GM21360 (cell line): ENCODE results near the gene KIF13A.
A peak's percentile ranks its signal among the peaks of the same experiment; 100 is the strongest.
"Not testable (repeated sequence)": the region's sequence is repeated elsewhere in the genome, so short reads cannot be mapped to it uniquely, and the experiment has no call there.

Source experiments
- ATAC-seq: cut with Tn5 transposase; IDR thresholded peaks from one replicate; pipeline ENCODE4 v1.9.1; 2021; ENCODE audit warnings: mild to moderate bottlenecking, moderate library complexity; ENCODE audit not compliant: unreplicated experiment

The KIF13A gene

DNA sequence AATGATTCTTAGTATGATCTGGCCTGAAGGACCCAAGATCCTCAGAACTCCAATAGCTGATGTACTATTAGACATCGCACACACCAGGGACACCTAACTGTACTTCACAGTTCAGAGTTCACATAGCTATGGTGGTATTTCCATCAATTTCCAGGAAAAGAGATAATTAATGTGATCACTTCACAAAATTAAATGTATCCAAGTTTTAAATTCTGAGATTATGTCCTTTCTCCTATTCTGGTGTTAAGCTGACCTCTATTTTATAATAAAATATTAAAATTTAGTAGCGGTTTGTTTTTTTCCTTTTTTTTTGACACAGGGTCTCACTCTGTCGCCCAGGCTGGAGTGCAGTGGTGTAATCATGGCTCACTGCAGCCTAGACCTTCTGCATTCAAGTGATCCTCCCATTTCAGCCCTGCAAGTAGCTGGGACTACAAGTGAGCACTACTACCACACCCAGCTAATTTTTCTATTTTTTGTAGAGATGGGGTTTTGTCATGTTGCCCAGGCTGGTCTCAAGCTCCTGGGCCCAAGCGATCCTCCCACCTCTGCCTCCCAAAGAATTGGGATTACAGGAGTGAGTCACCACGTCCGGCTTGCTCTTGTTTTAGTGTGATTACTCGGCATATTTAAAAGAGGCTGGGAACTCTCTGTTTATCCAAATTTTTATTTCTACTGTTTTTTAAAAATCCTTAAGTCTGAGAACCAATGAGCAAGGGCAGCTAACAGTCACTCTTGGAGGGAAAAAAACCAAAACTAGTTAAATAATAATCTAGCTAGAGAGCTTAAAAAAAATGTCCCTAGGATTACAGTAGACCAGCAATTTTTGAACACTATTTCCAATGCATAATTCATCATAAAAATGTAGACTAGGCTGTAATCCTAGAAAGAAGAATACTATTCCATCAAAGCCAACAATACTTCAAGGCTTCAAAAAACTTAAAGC is 16.0 kb downstream of the KIF13A start:
- ATAC-seq = no peak

DNA sequence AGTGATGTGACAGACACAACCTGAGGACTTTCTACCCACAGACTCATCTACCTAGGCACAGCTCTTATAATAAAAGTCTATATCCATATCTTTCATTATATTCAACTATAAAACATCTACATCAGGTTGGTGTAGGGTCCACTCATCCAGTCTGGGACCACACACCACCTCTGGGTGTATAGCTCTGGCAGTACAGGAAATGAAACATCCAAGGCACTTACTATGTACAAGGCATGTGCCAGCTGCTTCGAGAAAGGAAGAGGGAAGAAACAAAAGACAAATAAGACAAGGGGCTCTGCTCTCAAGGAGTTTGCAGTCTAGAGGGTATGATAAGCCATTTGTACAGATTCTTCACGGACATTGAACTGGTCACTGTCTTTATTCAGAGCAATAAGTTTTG is 18.6 kb downstream of the KIF13A start:
- no peak for ATAC-seq

DNA sequence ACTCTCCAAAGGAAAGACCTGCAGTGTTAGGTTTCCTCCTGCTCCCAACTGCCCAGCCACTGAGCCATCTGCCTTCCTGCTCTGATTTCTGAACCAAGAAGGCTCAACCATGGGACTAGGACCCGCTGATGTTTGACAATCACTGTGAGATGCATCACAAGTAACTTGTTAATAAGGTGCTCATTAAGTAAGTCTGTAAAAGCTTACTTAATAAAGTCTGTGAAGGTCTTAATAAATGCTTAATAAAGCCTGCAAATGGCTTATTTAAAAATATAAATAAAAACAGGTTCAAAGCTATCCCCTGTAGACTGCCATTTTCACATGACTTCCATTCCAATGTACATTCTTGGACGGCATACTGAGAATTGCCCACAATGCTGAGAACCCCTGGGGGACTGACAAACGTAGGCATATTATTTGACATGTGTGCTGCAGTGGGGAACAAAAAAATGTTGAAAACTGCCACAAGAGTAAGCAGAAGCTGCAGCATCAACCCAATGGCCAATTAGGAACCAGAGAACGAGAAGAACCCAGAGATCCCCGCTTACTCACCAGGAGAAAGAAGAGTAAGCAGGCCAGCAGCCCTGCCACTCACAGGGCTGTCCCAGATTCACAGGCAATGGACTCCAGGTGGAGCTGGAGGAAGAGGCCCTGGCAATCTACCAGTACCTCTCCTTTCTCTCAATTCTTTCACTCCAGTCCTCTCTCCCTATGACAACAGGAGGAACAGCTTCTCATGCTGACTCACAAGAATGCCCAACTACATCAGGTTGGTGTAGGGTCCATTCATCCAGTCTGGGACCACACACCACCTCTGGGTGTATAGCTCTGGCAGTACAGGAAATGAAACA is 19.5 kb downstream of the KIF13A start:
- no peak for ATAC-seq

DNA sequence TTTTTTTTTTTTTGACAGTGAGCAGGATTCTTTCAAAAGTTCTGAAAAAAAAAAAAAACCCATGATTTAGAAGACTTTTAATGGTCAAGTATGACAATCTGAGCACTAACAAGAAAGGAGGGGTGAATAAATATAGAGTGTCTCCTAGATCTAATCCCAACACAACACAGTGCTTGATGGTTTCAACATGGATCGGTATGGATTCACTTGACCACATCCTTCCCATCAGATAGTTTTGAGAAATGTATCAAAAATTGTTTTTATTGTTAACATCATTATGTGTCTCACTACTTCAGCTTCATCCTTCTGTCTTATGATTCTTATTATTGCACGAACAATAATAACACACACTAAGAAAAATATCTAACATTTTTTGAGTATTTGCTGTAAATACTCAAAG is 21.0 kb downstream of the KIF13A start:
- ATAC-seq = no peak

DNA sequence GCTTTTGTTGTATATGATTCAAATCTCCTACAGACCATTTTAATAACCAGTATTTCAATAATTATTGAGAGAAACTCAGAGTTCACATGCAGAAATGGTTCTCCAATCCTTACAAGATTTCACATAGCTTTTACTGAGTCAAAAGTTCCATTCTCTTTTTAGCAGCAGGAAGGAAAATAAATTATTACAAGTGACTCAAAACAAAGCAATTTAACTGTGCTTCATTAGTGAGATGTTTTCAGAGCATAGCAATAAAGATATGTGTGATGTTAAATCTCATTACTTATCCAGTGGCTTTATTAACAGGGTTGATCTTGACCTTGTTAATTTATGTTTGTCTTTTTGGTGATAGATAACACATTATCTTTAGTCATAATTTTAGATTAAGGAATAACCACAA is 22.0 kb downstream of the KIF13A start:
- ATAC-seq = no peak

DNA sequence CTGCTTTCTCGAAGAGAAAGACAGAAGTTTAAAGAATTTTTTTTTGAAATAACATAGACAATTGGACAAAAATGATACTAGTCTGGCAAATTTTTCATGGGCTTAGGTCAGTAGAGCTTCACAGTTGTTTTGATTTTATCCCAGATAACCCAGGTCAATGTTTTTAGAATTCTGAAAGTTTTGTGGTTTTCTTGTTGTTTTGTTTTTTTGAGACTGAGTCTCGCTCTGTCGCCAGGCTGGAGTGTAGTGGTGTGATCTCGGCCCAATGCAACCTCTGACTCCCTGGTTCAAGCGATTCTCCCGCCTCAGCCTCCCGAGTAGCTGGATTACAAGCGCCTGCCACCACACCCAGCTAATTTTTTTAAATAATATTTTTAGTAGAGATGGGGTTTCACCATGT is 22.8 kb downstream of the KIF13A start:
- ATAC-seq = no peak

DNA sequence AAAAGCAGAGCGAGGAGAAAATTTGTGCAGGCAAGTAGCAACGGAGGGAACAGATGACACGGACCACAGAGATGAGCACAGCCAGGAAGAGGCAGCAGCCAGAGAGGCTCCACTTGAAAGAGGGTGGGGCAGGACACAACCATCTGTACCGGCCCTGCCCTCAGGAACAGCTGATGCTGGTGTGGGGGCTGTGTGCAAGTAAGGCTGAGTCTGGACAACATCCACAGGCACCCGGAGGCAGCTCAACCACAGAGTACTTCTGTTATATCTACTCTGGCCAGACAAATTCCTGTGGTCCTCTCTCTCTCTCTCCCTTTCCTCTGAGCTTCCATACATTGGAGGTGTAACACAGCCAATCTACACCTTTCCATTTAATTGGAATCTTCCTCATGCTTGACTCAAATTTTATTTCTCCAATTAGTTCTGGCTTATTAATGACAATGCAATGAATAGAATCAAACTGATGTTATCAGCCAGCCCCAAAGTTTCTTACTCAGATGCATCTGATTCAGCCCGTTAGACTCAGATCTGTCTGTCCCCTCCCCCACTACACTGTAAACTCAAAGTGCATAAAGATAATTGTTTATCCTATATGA is 24.9 kb downstream of the KIF13A start:
- no peak for ATAC-seq

DNA sequence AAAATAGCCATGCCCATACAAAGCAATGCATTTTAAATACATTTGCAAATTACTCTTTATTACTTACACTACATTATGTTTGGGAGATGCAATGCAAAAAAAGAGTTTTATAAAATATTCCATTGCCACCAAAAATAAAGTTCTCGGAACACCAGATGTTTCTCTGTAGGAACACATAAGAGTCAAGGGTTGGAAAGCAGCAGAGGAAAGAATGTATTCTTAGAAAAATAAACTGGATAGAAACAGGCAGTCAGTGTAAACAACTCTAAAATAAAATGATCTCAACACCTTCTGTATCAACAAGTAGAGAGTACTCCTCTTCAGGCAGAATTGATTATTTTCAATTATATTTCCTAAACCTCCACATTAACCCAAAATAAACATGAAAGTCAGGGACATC is 28.1 kb downstream of the KIF13A start:
- ATAC-seq = no peak

DNA sequence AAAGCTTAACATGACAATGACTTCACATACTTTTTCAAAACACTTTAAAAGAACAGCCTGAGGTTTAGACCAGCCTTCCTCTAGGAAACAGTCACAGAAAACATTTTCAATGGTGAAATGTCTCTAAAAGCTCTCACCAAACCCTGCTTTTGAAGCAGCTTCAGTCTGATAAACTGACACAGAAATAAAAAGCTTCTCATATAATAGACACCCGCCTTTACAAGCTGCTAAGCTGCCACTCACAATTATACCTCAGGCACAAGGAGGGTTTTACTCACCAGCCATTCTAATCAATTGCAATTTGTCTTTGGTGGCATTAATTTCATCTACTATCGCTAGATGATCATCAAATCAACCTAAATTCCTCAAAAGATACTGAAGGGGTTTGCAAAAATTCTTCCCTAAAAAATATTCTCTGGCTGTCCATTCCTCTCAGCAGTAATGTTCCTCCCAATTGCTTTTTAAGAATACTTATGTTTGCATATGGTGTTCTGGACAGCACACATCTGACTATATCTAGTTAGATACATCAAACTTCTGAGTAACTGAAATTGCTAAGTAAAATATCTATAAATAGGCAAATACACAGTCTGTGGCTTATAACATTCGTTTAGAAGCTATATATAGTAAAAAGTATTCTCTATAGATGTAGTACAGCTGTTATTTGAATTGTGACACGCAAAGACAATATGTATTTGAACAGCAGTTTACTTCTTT is 29.4 kb downstream of the KIF13A start:
- ATAC-seq = no peak

DNA sequence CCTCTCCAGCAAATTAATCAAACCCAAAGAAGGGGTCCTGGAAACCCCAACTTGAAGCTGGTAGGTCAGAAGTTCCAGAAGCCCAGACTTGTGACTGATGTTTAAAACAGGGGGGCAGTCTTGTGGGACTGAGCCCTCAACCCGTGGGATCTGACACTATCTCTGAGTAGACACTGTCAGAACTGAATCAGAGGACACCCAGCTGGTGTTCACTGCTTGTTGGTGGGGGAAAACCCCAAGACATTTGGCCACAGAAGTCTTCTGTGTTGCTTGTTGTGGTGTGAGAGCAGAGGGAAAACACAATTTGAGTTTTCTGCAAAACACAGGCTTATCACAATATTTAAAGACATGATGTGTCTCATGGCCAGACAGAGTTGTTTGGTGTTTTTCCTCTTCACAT is 29.9 kb downstream of the KIF13A start:
- peak; percentile 88 for ATAC-seq

DNA sequence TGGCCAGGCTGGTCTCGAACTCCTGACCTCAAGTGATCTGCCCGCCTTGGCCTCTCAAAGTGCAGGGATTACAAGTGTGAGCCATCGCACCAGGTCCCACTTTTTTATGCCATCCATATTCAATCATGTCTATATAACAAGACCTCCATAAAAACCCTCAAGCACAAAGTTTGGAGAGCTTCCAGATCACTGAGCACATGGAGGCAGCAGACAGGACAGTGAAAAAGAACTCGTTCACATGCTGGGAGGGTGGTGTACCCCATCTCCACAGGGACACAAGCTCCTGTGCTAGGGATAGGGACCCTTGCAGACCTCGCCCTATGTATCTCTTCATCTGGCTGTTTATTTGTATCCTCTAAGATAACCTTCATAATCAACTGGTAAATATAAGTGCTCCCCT is 30.3 kb downstream of the KIF13A start:
- peak; percentile 13 for ATAC-seq

DNA sequence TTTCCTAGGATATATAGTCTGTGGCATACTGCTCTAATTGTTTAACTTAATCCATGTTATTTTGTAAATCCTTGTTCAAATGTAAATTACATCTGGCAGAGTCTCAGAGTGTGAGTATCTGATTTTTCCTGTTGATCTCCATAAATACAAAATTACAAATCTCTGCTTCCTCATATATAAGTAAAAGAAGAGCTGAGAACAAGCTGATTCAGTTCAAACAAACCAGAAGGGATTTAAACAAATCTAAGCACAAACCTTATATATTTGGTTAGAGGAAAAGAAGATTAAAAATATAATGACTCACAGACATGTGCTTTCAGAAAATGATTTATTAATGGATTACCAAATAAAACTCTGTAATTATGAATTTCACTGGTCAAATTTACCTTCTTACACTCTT is 37.3 kb downstream of the KIF13A start:
- no peak for ATAC-seq

DNA sequence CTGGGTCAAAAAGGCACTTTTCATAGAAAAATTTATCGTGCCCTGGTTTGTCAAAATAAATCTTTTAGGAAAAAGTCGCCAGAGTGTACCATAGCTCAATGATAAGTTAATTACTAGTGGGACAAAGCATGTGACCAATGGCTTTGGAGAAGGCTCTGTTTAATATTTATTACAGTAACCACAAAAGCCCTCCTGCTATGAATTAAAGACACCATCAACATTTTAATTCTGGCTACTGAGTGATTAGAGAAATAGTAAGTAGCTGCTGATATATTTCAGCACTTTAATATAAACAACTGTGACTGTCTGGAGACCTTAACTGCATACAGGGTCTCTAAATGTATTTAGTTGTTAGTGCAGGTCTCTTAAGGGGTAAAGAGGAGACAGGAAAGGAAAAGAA is 38.3 kb downstream of the KIF13A start:
- ATAC-seq = no peak

DNA sequence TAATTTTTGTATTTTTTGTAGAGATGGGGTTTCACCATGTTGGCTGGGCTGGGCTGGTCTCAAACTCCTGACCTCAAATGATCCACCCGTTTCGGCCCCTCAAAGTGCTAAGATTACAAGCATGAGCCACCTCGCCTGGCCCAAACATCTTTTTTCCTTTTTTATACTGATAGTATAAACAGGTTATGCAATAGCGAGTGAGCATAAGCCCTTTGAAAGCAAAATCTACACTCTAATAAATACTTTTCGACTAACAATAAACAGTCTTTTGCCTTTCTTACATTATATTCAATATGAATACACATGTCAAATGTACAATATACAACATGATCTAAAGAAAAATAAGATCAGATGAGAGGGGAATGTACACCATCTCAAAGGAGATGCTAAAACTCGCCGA is 38.7 kb downstream of the KIF13A start:
- ATAC-seq = no peak

DNA sequence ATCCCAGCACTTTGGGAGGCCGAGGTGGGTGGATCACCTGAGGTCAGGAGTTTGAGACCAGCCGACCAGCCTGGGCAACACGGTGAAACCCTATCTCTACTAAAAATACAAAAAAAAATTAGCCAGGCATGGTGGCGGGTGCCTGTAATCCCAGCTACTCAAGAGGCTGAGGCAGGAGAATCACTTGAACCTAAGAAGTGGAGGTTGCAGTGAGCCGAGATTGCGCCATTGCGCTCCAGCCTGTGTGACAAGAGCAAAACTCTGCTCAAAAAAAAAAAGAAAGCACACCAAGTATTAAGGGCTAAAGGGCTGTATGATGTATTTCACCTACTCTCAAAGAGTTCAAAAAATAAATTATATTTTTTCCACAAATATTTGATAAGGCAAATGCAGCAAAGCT is 39.9 kb downstream of the KIF13A start:
- ATAC-seq = not testable (repeated sequence)

DNA sequence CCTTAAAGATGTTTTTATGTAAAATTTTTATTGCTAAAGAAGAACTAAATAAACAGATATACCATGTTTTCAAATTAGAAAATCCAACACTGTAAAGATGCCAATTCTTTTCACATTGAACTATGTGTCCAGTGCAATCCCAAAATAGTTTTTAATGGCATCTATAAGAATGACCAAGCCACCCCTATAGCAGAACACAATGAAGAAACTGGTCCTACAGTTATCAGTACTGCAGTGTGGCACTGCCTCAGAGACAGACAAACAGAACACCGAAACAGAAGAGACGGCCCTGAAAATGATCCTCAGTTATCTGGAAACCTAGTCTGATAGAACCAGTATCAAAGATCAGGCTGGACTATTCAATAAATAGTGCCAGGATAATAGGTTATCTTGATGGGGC is 41.9 kb downstream of the KIF13A start:
- ATAC-seq = no peak

DNA sequence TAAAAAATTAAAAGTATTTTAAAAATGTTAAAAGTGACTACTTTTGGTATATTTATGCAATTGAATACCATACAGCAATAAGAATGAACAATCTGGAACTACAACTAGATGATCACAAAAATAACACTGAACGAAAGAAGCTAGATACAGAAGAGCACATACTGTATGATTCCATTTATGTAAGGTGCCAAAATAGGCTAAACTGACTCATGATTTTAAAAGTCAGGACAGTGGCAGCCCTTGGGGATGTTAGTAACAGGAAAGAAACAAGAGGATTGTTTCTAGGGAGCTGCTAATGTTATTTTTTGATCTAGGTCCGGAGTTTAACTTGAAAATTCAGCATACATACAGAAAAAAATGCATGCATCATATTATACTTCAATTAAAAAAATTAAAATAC is 42.3 kb downstream of the KIF13A start:
- no peak for ATAC-seq

DNA sequence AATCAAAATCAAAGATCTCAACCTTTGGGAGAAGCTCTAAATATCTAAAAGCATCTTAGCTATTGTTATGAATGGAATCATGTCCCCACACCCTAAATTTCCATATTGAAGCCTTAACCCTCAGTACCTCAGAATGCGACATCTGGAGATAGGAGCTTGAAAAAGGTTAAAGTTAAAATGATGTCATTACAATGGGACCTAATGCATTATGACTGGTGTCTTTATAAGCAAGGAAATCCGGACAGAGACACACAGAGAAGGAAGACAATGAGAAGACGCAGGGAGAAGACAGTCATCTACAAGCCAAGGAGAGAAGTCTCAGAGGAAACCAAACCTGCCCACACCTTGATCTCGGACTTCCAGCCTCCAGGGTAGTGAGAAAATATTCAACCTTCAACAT is 46.1 kb downstream of the KIF13A start:
- no peak for ATAC-seq

DNA sequence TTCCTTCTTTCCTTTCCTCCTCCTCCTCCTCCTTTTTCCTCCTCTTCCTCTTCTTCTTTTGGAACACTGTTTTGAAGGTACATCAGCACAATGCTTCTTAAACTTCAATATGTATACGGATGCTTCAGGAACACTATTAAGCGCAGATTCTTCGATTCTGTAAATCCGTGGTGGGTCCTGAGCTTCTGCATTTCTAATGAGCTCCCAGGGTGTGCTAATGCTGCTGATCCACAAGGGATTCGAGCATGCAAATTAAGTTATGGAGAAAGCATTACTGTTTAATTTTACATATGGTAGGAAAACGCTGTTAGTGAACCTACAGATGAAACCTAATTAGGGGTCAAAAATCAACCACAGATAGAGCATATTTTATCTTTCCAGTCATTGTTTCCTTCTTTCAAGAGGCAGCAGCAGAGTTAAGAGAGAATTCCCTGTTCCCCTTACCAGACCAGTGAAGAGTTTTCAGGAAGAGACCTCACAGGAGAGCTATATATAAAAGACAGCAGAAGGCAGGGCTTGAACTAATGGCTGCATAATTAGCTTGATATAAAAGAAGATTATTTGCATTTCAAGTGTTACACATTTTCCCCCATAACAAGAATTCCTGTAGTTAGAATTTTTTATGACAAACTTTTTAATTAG is 47.2 kb downstream of the KIF13A start:
- no peak for ATAC-seq

DNA sequence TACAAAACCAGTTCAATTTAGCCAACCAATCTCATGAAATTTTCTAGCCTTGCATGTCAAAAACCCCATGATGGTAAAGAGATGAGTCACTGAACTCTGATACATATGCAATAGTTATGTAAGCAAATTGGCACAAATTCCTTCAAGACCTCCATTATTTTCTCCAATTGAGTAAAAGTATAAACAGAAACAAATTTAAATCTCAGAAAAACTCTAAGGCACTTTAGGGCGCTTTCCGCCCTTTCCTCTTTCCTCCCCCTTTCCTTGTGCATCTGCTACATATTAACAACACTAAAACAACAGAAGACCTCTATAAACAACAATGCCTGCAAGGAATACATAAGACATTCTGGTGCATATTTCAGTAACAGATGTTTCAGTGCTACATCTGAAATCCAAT is 48.5 kb downstream of the KIF13A start:
- ATAC-seq = no peak
